Fibroblast of the conjunctiva (primary cell): Measurements from ENCODE around the gene CDS2.

Source experiments
- DNase-seq: peaks from one replicate; pipeline ENCODE4 v3.0.0-alpha.2; 2010; ENCODE audit warnings: low read depth

The CDS2 gene

GRCh38 chr20:5153612-5154542 lies 27.1 kb downstream of the CDS2 start:
- DNase-seq, result no peak

DNA sequence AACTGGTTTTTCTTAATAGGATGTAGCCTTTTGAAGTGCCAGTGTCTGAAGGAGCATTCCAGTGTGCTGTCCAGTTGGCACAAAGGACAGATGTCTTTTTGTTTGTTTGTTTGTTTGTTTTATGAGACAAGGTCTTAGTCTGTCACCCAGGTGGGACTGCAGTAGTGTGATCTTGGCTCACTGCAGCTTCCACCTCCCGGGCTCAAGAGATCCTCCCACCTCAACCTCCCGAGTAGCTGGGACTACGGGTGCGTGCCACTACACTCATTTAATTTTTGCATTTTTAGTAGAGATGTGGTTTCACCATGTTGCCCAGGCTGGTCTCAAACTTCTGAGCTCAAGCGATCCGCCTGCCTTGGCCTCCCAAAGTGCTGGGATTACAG lies 27.7 kb downstream of the CDS2 start:
- DNase-seq, result no peak

DNA sequence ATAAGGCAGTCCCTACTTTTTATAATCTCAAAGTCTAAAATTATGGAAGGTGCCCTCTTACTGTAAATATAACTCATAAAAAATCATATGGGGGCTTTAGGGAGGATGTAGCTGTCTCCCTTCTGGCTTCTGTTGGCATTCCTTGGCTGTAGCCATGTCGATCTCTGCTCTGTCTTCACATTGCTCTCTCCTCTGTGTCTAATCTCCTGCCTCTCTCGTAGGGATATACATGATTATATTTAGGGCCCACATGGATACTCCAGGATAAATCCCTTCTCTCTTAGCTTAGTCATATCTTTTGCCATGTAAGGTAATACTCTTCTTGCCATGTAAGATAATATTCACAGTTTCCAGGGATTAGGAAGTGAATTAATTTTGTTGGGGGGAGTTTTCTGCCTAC lies 28.6 kb downstream of the CDS2 start:
- DNase-seq, result no peak

GRCh38 chr20:5156675-5157448 lies 30.1 kb downstream of the CDS2 start:
- no peak for DNase-seq

DNA sequence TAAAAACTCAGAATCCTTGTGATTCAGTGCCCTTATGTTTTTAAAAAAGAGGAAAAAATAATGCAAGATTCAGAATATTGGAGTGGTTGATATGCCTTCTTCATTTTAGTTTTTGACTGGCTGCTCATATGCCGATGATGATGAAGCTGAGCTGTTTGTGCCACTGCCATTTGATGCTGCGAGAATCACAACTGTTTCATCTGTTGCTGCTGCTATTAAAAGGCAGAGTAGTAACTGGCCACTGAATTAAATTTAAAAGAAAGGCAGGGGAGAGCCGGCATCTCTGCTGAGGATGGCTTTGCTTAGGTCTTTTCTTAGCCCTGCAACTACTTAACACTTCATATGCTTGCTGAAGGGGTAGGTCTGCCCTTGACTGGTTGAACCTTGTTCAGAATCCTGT lies 33.1 kb downstream of the CDS2 start:
- DNase-seq, result no peak

GRCh38 chr20:5160882-5161281 lies 34.1 kb downstream of the CDS2 start:
- DNase-seq, result no peak

DNA sequence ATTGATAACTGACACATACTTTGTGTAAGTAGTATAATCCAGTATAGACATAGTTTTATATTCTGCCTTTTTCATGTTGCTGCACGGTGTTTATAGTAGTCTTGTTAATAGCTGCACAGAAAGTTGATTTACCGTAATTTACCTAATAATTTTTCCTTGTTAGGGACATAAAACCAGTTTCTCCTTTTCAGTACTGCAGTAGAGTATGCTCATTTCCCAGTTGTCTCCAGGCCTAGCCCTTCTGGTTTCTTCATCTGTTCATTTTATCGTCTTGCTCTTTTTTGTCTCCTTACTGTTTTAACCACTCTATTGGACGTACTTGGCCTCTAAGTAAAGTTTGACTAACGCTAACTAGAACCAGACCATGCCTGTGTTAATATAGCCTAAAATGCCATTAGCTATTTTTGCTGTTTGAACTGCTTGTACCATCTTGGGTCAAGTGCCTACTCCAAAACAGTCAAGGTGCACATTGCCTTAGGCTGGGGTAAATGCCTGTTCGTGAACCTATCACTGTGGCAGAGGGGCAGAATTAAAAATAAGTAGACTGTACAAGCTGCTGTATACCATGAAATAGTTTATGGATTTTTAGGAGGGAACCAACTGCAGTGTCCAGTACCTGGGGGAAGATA lies 34.8 kb downstream of the CDS2 start:
- no peak for DNase-seq

GRCh38 chr20:5164645-5165625 lies 38.1 kb downstream of the CDS2 start:
- no peak for DNase-seq

- DNase-seq, result no peak
Measured at GRCh38 chr20:5168651-5169396, 42.0 kb downstream of the CDS2 start.

DNA sequence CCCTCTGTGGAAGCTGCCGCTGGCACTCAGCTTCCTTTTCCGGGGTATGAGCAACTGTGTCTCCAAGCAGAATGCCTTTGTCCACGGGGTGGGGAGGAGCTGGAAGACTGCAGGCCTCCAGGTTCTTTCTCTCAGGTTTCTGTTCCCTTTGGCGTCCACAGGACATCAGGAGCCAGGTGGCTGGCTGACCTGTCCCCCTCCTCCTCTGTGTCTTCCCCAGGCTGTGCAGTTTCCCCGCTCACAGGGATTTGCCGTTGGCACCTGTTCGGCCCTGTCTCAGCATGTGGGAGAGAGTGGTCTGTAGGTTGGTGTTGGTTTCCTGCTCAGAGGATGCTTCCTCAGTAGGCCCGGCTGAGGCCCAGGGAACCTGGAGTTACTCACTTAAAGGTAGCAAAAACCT lies 43.5 kb downstream of the CDS2 start:
- DNase-seq, result no peak

DNA sequence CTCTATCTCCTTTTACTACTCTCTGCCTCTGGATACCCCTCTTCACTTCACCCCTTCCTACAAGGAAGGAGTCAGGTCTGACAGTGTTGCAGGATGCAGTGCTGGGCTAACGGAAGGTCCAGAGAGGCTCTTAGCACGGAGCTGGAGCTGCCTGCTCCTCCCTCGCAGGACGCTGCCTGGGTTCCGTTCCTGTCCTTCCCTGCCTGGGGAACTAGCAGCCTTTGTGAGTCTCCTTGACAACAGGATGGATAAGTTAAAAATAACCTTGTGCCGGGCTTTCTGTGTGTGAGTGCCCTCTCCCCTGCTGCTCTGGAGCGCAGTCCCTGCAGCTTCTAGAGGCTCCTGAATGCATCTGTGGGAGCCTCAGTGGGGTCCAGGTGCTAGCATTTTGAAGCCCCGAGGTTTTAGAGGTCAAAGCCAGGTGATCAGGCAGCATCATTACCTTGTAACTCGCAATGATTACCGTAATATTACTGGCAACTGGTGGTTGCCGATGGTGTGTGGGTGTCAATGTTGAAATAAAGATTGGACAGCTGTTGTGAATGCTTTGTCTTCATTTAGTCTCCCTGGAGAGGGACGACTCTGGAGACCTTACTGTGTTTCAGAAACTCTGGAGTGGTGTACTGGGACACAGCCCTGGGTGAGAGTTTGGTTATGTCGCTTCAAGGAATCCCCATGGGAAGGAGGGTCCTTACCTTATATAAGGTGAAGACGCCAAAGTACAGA lies 44.4 kb downstream of the CDS2 start:
- no peak for DNase-seq

DNA sequence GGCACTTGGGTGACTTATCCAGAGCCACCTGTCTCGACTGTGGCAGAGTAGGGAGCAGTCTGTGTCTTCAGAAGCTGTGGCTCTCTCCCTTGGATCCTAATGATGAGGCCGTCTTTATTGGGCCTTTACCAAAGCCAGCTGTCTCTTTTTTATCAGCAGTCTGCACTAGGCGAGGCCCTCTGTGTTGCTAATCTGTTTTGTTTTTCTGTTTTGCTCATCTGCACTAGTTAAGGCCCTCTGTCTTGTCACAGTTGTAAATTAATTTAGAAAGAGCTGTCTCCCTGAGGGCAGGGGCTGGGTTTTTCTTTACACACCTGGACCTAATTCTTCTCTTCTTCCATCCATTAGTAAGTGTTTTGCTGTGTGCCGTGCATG lies 45.0 kb downstream of the CDS2 start:
- DNase-seq, result no peak

- no peak for DNase-seq
Measured at GRCh38 chr20:5172167-5172601, 45.4 kb downstream of the CDS2 start.

- DNase-seq, result no peak
Measured at GRCh38 chr20:5172903-5173463, 46.2 kb downstream of the CDS2 start.

DNA sequence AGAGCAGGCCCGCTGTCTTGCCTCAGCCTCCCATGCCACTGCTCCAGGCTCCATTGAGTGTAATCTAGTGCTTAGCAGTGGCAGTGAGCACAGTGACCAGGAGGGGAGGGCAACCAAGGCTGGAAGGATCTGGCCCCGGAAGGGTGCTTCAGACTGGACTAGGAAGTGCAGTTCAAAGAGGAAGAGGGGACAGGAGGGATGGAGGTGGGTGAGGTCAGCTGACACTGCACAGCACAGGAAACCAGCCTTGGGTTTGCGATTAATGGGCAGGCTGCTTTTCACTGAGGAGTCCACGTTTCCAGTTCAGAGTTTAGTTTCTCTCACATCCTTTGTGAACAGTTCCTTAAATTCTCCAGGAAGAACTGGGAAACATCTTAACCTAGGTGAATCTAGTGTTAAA lies 46.9 kb downstream of the CDS2 start:
- DNase-seq, result no peak

DNA sequence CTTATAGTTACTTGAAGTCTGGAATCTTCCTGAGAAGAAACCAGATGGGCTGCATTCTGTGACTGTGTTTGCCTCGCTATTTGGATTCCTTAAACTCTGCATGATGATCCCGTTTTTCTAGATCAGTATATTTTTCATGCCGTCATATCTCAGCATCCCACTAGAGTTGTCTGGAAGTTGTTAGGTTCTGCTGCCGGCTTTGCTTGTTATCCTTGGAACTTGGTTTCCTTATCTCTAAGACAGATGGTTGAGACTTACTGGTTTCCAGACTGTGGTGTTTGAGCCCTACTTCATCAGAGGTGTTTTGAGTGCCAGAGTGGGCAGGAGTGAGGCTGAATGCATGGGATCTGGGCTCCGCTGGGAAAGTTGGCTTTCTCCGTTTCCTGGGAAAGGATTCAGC lies 50.3 kb downstream of the CDS2 start:
- DNase-seq, result no peak

GRCh38 chr20:5178046-5178445 lies 51.2 kb downstream of the CDS2 start:
- DNase-seq, result no peak

GRCh38 chr20:5180421-5180820 lies 53.6 kb downstream of the CDS2 start:
- no peak for DNase-seq

- DNase-seq, result no peak
Measured at GRCh38 chr20:5180933-5181332, 54.1 kb downstream of the CDS2 start.

DNA sequence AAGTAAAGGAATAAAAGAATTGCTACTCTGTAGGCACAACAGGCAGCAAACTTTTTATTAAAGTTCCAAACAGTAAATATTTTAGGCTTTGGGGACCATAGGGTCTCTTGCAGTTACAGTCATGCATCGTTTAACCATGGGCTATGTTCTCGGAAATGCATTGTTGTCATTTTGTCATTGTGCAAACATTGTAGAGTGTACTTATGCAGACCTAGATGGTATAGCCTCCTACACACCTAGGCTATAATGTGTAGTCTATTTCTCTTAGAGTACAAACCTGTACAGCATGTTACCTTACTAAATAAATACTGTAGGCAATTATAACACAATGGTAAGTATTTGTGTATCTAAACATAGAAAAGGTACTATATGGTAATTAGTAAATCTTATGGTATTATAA lies 54.7 kb downstream of the CDS2 start:
- DNase-seq, result no peak
